ENCODE data around the gene IL20. TPM values are rescaled to one million over a fixed set of nuclear protein-coding genes. Genes with fewer than 3 reads are reported as not detected.

IL20 gene
- total RNA-seq, 1 experiment from 2014 or later, result 0.53 TPM

- no peaks in the 10 kb centered on the region for H3K9me3 ChIP-seq (replicated peaks)
- no peaks in the 10 kb centered on the region for H3K4me1 ChIP-seq (replicated peaks)
- no peak overlapping the region for H3K27ac ChIP-seq
- no peak overlapping the region for H3K4me3 ChIP-seq
- no peak for DNase-seq (ENCODE audit: low read depth in 1 of 2, low spot score in 2 of 2)
- H3K27me3 ChIP-seq (replicated peaks), result no peaks in the 10 kb centered on the region
- H3K36me3 ChIP-seq, result no peaks in the 10 kb centered on the region
These were observed 52.7 kb downstream of the IL20 start for GRCh38 chr1:206918076-206918475.

Other genes starting within 250 kb of the IL20 start
- gene DYRK3, start 230.1 kb upstream of the IL20 start, total RNA-seq (2014; rRNA removed; shearing (Covaris generic)), result 3.9 and 11.2 TPM in 2 replicates
- 45.4 and 58.6 TPM in 2 replicates for gene MAPKAPK2, start 180.7 kb upstream of the IL20 start, total RNA-seq (2014; rRNA removed; shearing (Covaris generic))
- not detected in 2 replicates for gene IL19, start 94.8 kb upstream of the IL20 start, total RNA-seq (2014; rRNA removed; shearing (Covaris generic))
- not detected in 2 replicates for gene IL10, start 93.1 kb upstream of the IL20 start, total RNA-seq (2014; rRNA removed; shearing (Covaris generic))
- gene IL24, start 31.8 kb downstream of the IL20 start, total RNA-seq (2014; rRNA removed; shearing (Covaris generic)), result 1.5 and 3.5 TPM in 2 replicates
- 2.0 and 11.7 TPM in 2 replicates for gene FCMR, start 56.3 kb downstream of the IL20 start, total RNA-seq (2014; rRNA removed; shearing (Covaris generic))
- gene PIGR, start 80.8 kb downstream of the IL20 start, total RNA-seq (2014; rRNA removed; shearing (Covaris generic)), result not detected in 2 replicates
- gene FCAMR, start 104.8 kb downstream of the IL20 start, total RNA-seq (2014; rRNA removed; shearing (Covaris generic)), result not detected in 2 replicates
- 0.03 TPM in 1 of 2 replicates, not detected in the other for gene C1orf116, start 167.1 kb downstream of the IL20 start, total RNA-seq (2014; rRNA removed; shearing (Covaris generic))
- gene YOD1, start 185.6 kb downstream of the IL20 start, total RNA-seq (2014; rRNA removed; shearing (Covaris generic)), result 5.6 and 9.9 TPM in 2 replicates
- gene PFKFB2, start 187.7 kb downstream of the IL20 start, total RNA-seq (2014; rRNA removed; shearing (Covaris generic)), result 1.5 and 3.8 TPM in 2 replicates
- gene C4BPB, start 223.2 kb downstream of the IL20 start, total RNA-seq (2014; rRNA removed; shearing (Covaris generic)), result 0.28 and 1.8 TPM in 2 replicates
- gene C4BPA, start 238.6 kb downstream of the IL20 start, total RNA-seq (2014; rRNA removed; shearing (Covaris generic)), result not detected in 2 replicates